GM12878 (cell line): ENCODE results near the gene YKT6. TPM values are rescaled to one million over a fixed set of nuclear protein-coding genes. Genes with fewer than 3 reads are reported as not detected.

Experiments used
- ATAC-seq: fragments of 200-7000 bp; cut with Tn5 transposase; 3 replicates; pipeline ENCODE4 v1.9.1; 2020; ENCODE audit warnings: mild to moderate bottlenecking, moderate library complexity
- BruUV-seq: library from RNA; stranded (reverse); fragments of 400-500 nt; replicated peaks from 2 replicates; lab custom pipeline; 2021; lab: Mats Ljungman, UMichigan
- CTCF ChIA-PET: fragments of 300-600 bp; sonication (Branson Sonifier 250); formaldehyde crosslinking; extraction: SDS; loops from one replicate; lab custom pipeline; 2021; ENCODE audit warnings: inconsistent platforms; lab: Yijun Ruan, JAX
- POLR2A ChIA-PET: fragments of 350-600 bp; formaldehyde crosslinking; extraction: SDS; loops from one replicate; lab custom pipeline; 2021; ENCODE audit warnings: inconsistent platforms; lab: Charles Lee
- RAD21 ChIA-PET: fragments of 300-600 bp; sonication (Branson Sonifier 250); formaldehyde crosslinking; loops from one replicate; lab custom pipeline; 2023; ENCODE audit warnings: antibody characterized with exemption; ENCODE audit not compliant: unreplicated experiment; lab: Charles Lee
- SMC1A ChIA-PET: fragments of 300-600 bp; sonication (Branson Sonifier 250); formaldehyde crosslinking; loops from one replicate; lab custom pipeline; 2023; ENCODE audit not compliant: unreplicated experiment, uncharacterized antibody; lab: Charles Lee
- DNase-seq: peaks from one replicate; pipeline ENCODE4 v3.0.0-alpha.2; 2011; ENCODE audit warnings: low read depth, low spot score
- FAIRE-seq: peaks from 3 replicates; lab custom pipeline; 2011; peaks lifted over from hg19 to GRCh38; lab: Jason Lieb, UNC
- H2AFZ ChIP-seq: 2 replicates; pipeline ENCODE4 v1.6.0; 2011; ENCODE audit warnings: low read depth, low read length, control low read depth; ENCODE audit not compliant: control insufficient read depth
- H3K27ac ChIP-seq: 2 replicates; pipeline ENCODE4 v1.5.1; 2011; ENCODE audit warnings: control low read depth; ENCODE audit not compliant: control insufficient read depth, insufficient read depth
- H3K27me3 ChIP-seq, 2 experiments: replicated peaks in 1 of 2; 2 replicates each; pipeline versions ENCODE4 v1.6.0 to v1.6.1; 2011; ENCODE audit warnings: low read length in 1 of 2; ENCODE audit not compliant: control insufficient read depth in 2 of 2, insufficient read depth in 2 of 2
- H3K36me3 ChIP-seq, 2 experiments: 2 replicates each; pipeline ENCODE4 v1.5.1; 2011; ENCODE audit warnings: low read length in 1 of 2; ENCODE audit not compliant: control insufficient read depth in 2 of 2, insufficient read depth in 2 of 2
- H3K4me1 ChIP-seq: 2 replicates; pipeline ENCODE4 v1.6.1; 2011; ENCODE audit warnings: mild to moderate bottlenecking, low read length, moderate library complexity, mixed read lengths; ENCODE audit not compliant: control insufficient read depth, insufficient read depth
- H3K4me2 ChIP-seq: 2 replicates; pipeline ENCODE4 v1.6.0; 2011; ENCODE audit warnings: control low read depth; ENCODE audit not compliant: control insufficient read depth, insufficient read depth
- H3K4me3 ChIP-seq: fragments of 200-600 bp; sonication (generic); 2 replicates; pipeline ENCODE4 v1.5.1; 2016
- H3K79me2 ChIP-seq: 2 replicates; pipeline ENCODE4 v1.6.0; 2011; ENCODE audit warnings: low read length; ENCODE audit not compliant: control insufficient read depth, insufficient read depth
- H3K9ac ChIP-seq: 2 replicates; pipeline ENCODE4 v1.8.0; 2011; ENCODE audit warnings: low read length, control low read depth, mixed read lengths; ENCODE audit not compliant: control insufficient read depth, insufficient read depth
- H3K9me3 ChIP-seq: replicated peaks from 3 replicates; pipeline ENCODE4 v1.5.1; 2011; ENCODE audit warnings: mild to moderate bottlenecking, low read length; ENCODE audit not compliant: control insufficient read depth, insufficient read depth
- H4K20me1 ChIP-seq: 2 replicates; pipeline ENCODE4 v1.6.0; 2011; ENCODE audit not compliant: control insufficient read depth, insufficient read depth
- EP300 ChIP-seq, 2 experiments: fragments of 150-350 bp in 1 of 2; IDR thresholded peaks; 2 replicates each; pipeline ENCODE4 v1.6.1; 2011 to 2012; ENCODE audit warnings: low read depth in 2 of 2, low read length in 2 of 2, borderline replicate concordance in 1 of 2, improper control_type of control experiment in 1 of 2, inconsistent platforms in 1 of 2; ENCODE audit not compliant: control insufficient read depth in 1 of 2
- MYB ChIP-seq: fragments of 150-350 bp; IDR thresholded peaks from 2 replicates; pipeline ENCODE4 v1.6.1; 2014; ENCODE audit warnings: mild to moderate bottlenecking, low read depth, low read length, borderline replicate concordance
- MYC ChIP-seq: IDR thresholded peaks from 2 replicates; pipeline ENCODE4 v1.6.1; 2011; ENCODE audit warnings: mild to moderate bottlenecking, low read length, moderate library complexity, inconsistent platforms; ENCODE audit not compliant: insufficient read depth, insufficient replicate concordance, insufficient read length, severe bottlenecking
- RFX5 ChIP-seq: IDR thresholded peaks from 2 replicates; pipeline ENCODE4 v1.6.1; 2011; ENCODE audit warnings: low read depth, low read length, improper control_type of control experiment
- SIN3A ChIP-seq: IDR thresholded peaks from 2 replicates; pipeline ENCODE4 v1.6.1; 2012; ENCODE audit warnings: low read depth, low read length, improper control_type of control experiment
- SREBF2 ChIP-seq: IDR thresholded peaks from 2 replicates; pipeline ENCODE4 v1.6.1; 2012; ENCODE audit warnings: mild to moderate bottlenecking, low read length
- SUZ12 ChIP-seq: fragments of 200-600 bp; sonication (generic); IDR thresholded peaks from one replicate; pipeline ENCODE4 v1.6.1; 2018; ENCODE audit warnings: antibody characterized with exemption, mild to moderate bottlenecking; ENCODE audit not compliant: unreplicated experiment
- WGBS: methylation state at CpG from one replicate; pipeline ENCODE4 v1.1.6; 2016; ENCODE audit warnings: low lambda C conversion rate; ENCODE audit not compliant: insufficient replicate concordance, insufficient coverage; ENCODE audit errors: missing lambda C conversion rate; 5-methylcytosine and 5-hydroxymethylcytosine counted together
- in situ Hi-C: fragments of 300-500 bp; cut with MboI; formaldehyde crosslinking; loops from 9 replicates; pipeline ENCODE4 v1.14.3; 2018; ENCODE audit warnings: mixed read lengths
- intact Hi-C: fragments of 100-400 bp; cut with micrococcal nuclease; formaldehyde crosslinking; loops from one replicate; pipeline ENCODE4 v1.14.2; 2022; ENCODE audit not compliant: unreplicated experiment
- polyA plus RNA-seq, 11 experiments: library from polyadenylated mRNA; depleted of rRNA in 4 of 11; unstranded in 6 of 11; stranded (reverse) in 5 of 11; fragments of >200 nt; fragmentation: Nextera tagmentation in 4 of 11; fragmentation: Illumina TruSeq in 1 of 11; extraction: Ambion mirVana in 4 of 11; extraction: Trizol in 1 of 11; gene quantifications; 1 replicate in 1 of 11; 2 replicates in 10 of 11; pipeline versions ENCODE4 v1.2.1 to v1.2.3, GENCODE V29; 2011 to 2016; ENCODE audit warnings: inconsistent platforms in 2 of 11, missing spikeins in 2 of 11, low read depth in 1 of 11
- total RNA-seq, 4 experiments: library from RNA; depleted of rRNA in 3 of 4; stranded (reverse); fragments of >200 nt in 3 of 4; fragmentation: Illumina TruSeq in 1 of 4; extraction: Trizol in 1 of 4; gene quantifications; 2 replicates each; pipeline versions ENCODE4 v1.2.1 to v1.2.3, GENCODE V29; 2013 to 2021
- TF ChIP-seq, protein P1 (sequence below): fragments of 450-650 bp; IDR thresholded peaks from 2 replicates; pipeline ENCODE4 v1.6.1; 2017; ENCODE audit warnings: mild to moderate bottlenecking, moderate library complexity
- TF ChIP-seq, protein P2 (sequence below): IDR thresholded peaks from 2 replicates; pipeline ENCODE4 v1.6.1; 2011; ENCODE audit warnings: borderline replicate concordance, low read depth, mild to moderate bottlenecking, moderate library complexity, low read length; ENCODE audit not compliant: insufficient read depth, poor library complexity, severe bottlenecking

YKT6 gene
- total and polyA plus RNA-seq, 10 of the 15 experiments (the other 5 are each of a cell fraction or from before 2014, with no cell fraction given) = 1.7 to 95.2 (median 70.5) TPM

GRCh38 chr7:44210107-44210506 is 9.3 kb downstream of the YKT6 start (continued):
- TF ChIP-seq, protein P1, sequence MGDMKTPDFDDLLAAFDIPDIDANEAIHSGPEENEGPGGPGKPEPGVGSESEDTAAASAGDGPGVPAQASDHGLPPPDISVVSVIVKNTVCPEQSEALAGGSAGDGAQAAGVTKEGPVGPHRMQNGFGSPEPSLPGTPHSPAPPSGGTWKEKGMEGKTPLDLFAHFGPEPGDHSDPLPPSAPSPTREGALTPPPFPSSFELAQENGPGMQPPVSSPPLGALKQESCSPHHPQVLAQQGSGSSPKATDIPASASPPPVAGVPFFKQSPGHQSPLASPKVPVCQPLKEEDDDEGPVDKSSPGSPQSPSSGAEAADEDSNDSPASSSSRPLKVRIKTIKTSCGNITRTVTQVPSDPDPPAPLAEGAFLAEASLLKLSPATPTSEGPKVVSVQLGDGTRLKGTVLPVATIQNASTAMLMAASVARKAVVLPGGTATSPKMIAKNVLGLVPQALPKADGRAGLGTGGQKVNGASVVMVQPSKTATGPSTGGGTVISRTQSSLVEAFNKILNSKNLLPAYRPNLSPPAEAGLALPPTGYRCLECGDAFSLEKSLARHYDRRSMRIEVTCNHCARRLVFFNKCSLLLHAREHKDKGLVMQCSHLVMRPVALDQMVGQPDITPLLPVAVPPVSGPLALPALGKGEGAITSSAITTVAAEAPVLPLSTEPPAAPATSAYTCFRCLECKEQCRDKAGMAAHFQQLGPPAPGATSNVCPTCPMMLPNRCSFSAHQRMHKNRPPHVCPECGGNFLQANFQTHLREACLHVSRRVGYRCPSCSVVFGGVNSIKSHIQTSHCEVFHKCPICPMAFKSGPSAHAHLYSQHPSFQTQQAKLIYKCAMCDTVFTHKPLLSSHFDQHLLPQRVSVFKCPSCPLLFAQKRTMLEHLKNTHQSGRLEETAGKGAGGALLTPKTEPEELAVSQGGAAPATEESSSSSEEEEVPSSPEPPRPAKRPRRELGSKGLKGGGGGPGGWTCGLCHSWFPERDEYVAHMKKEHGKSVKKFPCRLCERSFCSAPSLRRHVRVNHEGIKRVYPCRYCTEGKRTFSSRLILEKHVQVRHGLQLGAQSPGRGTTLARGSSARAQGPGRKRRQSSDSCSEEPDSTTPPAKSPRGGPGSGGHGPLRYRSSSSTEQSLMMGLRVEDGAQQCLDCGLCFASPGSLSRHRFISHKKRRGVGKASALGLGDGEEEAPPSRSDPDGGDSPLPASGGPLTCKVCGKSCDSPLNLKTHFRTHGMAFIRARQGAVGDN = no peak
- TF ChIP-seq EP300 (IDR thresholded peaks at IDR 0.05; ENCODE audit: borderline replicate concordance in 1 of 2, control insufficient read depth in 1 of 2, low read depth in 2 of 2, low read length in 2 of 2) (no peak), SUZ12 (no peak)

- intact Hi-C loops = no loop called here
- ATAC-seq = no peak
- in situ Hi-C loops = no loop called here
These were observed 10.4 kb downstream of the YKT6 start for GRCh38 chr7:44211126-44211675.

More at GRCh38 chr7:44211126-44211675, 10.4 kb downstream of the YKT6 start:
- Histone ChIP-seq H3K4me1 (peaks cover 7% of the 10 kb centered on the region), H3K36me3 (peaks cover 25 to 29% of the 10 kb centered on the region in 2 experiments), H3K9me3 (no peaks in the 10 kb centered on the region), H2AFZ (no peak overlapping the region), H3K27ac (no peak overlapping the region), H3K27me3 (no peaks in the 10 kb centered on the region), H3K4me2 (no peak overlapping the region), H3K9ac (no peak overlapping the region), H3K4me3 (no peak overlapping the region), H4K20me1 (no peaks in the 10 kb centered on the region; the same call in 1 of the 2 replicates), H3K79me2 (no peaks in the 10 kb centered on the region)
- WGBS = 95% methylated on average over 10 of the region's 10 CpGs
- RAD21 ChIA-PET = no interaction called here
- DNase-seq = no peak
- no TSS peak for BruUV-seq
- TF ChIP-seq MYB (no peak), SIN3A (no peak), SREBF2 (no peak), MYC (no peak), RFX5 (no peak)
- TF ChIP-seq, protein P1 = no peak
- TF ChIP-seq, protein P2, sequence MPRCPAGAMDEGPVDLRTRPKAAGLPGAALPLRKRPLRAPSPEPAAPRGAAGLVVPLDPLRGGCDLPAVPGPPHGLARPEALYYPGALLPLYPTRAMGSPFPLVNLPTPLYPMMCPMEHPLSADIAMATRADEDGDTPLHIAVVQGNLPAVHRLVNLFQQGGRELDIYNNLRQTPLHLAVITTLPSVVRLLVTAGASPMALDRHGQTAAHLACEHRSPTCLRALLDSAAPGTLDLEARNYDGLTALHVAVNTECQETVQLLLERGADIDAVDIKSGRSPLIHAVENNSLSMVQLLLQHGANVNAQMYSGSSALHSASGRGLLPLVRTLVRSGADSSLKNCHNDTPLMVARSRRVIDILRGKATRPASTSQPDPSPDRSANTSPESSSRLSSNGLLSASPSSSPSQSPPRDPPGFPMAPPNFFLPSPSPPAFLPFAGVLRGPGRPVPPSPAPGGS = no peak
- CTCF ChIA-PET = no interaction called here
- SMC1A ChIA-PET = interaction anchor here (0.6 to 1.1 kb wide), 2 partner anchors 130 to 262 kb away, joined by 3 to 4 read pairs; no protein-coding TSS in a partner anchor
- POLR2A ChIA-PET = no interaction called here
- no peak for FAIRE-seq
